GM12891 (cell line): ENCODE results near the gene AP1M2.

Source experiments
- POLR2A ChIP-seq: IDR thresholded peaks from 2 replicates; pipeline ENCODE4 v1.6.1; 2011; ENCODE audit warnings: low read depth, low read length, control low read depth
- POLR2AphosphoS5 ChIP-seq: IDR thresholded peaks from 2 replicates; pipeline ENCODE4 v1.6.1; 2011; ENCODE audit warnings: low read depth, low read length, control low read depth
- SPI1 ChIP-seq: IDR thresholded peaks from 2 replicates; pipeline ENCODE4 v1.6.1; 2011; ENCODE audit warnings: low read depth, low read length, control low read depth

GRCh38 chr19:10601999-10602329 lies 14.9 kb upstream of the AP1M2 start:
- TF ChIP-seq POLR2AphosphoS5 (no peak), POLR2A (no peak), SPI1 (no peak)
